ENCODE measurements around the gene SPINDOC. TPM values are rescaled to one million over a fixed set of nuclear protein-coding genes. Genes with fewer than 3 reads are reported as not detected.

SPINDOC gene
- polyA plus RNA-seq, 1 of the 3 experiments (the other 2 are of a cell fraction) = 45.0 TPM

Small RNA genes within 50 kb of the gene (small RNA-seq; reads per million reads assigned to genes)
- gene AP006289.1 (0 reads per million in 7 experiments), gene RN7SL596P (0 reads per million in 7 experiments)

Other genes starting within 250 kb of the SPINDOC start
- gene PLAAT3, start 199.0 kb upstream of the SPINDOC start, polyA plus RNA-seq (2012; rRNA removed) = 39.6 and 44.0 TPM in 2 replicates
- 13.1 and 17.8 TPM in 2 replicates for gene ATL3, start 142.1 kb upstream of the SPINDOC start, polyA plus RNA-seq (2012; rRNA removed)
- 52.7 and 59.0 TPM in 2 replicates for gene RTN3, start 132.0 kb upstream of the SPINDOC start, polyA plus RNA-seq (2012; rRNA removed)
- gene ZFTA, start 44.7 kb upstream of the SPINDOC start, polyA plus RNA-seq (2012; rRNA removed) = 8.7 and 10.3 TPM in 2 replicates
- 14.6 and 18.8 TPM in 2 replicates for gene MARK2, start 25.7 kb downstream of the SPINDOC start, polyA plus RNA-seq (2012; rRNA removed)
- 1.1 and 1.4 TPM in 2 replicates for gene RCOR2, start 103.7 kb downstream of the SPINDOC start, polyA plus RNA-seq (2012; rRNA removed)
- 33.0 and 36.3 TPM in 2 replicates for gene NAA40, start 125.5 kb downstream of the SPINDOC start, polyA plus RNA-seq (2012; rRNA removed)
- 597 and 824 TPM in 2 replicates for gene COX8A, start 161.2 kb downstream of the SPINDOC start, polyA plus RNA-seq (2012; rRNA removed)
- gene OTUB1, start 173.0 kb downstream of the SPINDOC start, polyA plus RNA-seq (2012; rRNA removed) = 183 and 195 TPM in 2 replicates
- gene FLRT1, start 222.5 kb downstream of the SPINDOC start, polyA plus RNA-seq (2012; rRNA removed) = 0.03 TPM in 2 replicates